ENCODE data around the gene LORICRIN.

Gene LORICRIN

DNA sequence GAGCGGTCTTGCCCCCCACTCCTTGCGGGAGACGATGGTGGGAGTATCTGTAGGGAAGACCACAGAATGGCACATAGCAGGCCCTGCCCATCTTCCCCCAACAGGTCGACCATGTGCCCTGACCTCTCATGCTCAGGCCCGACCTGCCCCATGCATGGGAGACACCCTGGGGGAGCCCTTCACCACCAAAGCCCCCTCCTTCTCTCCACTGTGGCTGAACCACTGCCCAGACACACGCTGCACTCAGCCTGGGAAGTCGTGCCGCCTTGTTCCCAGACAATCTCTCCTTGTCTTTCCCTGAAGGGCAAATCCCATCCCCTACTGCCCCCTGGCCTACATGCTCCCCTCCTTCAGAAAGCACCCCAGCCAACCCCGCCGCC, 47.7 kb downstream of the LORICRIN start:
- DNase-seq: no peak

DNA sequence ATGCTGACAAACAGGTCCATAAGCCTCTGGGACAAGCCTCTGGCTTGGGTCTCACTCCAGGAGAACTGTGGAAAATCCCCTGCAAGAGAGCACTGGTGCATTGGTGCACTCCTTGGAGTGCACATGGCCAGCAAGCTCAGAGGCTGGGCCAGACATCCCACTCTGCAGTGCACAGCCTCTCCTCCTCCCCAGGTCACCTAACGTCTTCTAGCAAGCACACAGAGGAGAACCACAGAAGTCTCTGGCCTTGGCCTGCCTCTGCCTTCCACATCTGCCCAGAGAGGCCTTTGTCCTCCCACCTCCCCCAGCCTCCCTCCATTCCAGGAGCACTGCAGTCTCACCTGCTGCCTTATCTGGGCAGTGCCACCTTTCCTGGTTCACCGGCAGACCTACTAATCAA, 49.1 kb downstream of the LORICRIN start:
- no peak for DNase-seq

DNA sequence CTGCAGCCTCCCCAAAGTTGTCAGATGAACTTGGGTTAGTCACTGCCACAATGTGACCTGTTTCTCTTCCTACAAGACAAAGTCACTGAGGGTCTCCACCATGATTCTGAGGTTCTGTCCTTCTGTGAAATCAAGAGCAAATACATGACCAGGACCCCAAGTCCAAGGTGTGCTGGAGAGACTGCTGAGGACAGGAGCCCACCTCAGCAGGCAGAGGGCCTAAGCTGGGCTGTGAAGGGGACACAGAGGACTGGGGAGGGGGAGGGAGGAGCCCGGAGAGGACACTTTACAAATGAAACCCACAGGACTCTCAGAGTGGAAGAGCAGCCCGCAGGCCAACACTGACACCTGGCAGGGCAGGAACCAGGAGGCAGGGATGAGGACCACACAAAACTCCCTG, 50.0 kb downstream of the LORICRIN start:
- no peak for DNase-seq

DNA sequence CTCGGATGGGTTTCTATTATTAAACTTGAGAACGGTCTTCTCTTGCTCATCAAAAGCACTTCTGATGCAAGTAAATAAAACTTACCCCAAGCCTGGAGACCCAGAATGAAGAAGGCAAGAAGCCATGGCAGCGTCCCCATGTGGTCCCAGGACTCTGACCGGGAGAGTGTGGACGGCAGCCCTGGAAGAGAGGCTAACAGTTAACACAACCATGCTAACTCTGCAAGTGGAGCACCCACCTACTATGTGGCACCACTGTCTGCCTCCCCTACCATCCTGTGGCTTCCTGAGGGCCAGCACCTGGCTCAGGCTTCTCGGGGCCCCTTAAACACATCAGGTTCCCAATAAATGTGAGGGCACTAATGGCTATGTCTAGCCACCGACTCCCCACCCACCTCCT, 51.0 kb downstream of the LORICRIN start:
- no peak for DNase-seq

All from EL (cell line).